Spinal cord (tissue), 10 donors: Measurements from ENCODE around the gene AGPAT2. TPM values are rescaled to one million over a fixed set of nuclear protein-coding genes. Genes with fewer than 3 reads are reported as not detected.
"Not testable (repeated sequence)": the region's sequence is repeated elsewhere in the genome, so short reads cannot be mapped to it uniquely, and the experiment has no call there.

Experiments
- DNase-seq, 6 donors: peaks; one replicate each; pipeline versions ENCODE4 v3.0.0 to v3.0.0-alpha.2; 2013 to 2015; ENCODE audit warnings: low spot score in 6 of 6, low read depth in 4 of 6
- H3K27ac ChIP-seq: one replicate; pipeline ENCODE4 v1.5.1; 2013; ENCODE audit warnings: low read depth, low read length, control low read depth
- H3K27me3 ChIP-seq: one replicate; pipeline ENCODE4 v1.6.1; 2013; ENCODE audit warnings: low read length; ENCODE audit not compliant: control insufficient read depth, insufficient read depth
- H3K36me3 ChIP-seq: one replicate; pipeline ENCODE4 v1.6.1; 2013; ENCODE audit warnings: low read length; ENCODE audit not compliant: control insufficient read depth, insufficient read depth
- H3K4me1 ChIP-seq: one replicate; pipeline ENCODE4 v1.6.1; 2013; ENCODE audit warnings: low read length; ENCODE audit not compliant: control insufficient read depth, insufficient read depth
- H3K4me3 ChIP-seq: one replicate; pipeline ENCODE4 v1.5.1; 2013; ENCODE audit warnings: low read depth, low read length, control low read depth
- H3K9me3 ChIP-seq: one replicate; pipeline ENCODE4 v1.6.1; 2013; ENCODE audit warnings: low read length; ENCODE audit not compliant: control insufficient read depth, insufficient read depth
- WGBS: methylation state at CpG from one replicate; pipeline ENCODE4 v1.1.5; 2013; ENCODE audit warnings: missing lambda C conversion rate; ENCODE audit not compliant: insufficient coverage; 5-methylcytosine and 5-hydroxymethylcytosine counted together
- polyA plus RNA-seq, 2 donors: library from polyadenylated mRNA; unstranded; fragments of 120-200 nt; gene quantifications; one replicate each; pipeline ENCODE4 v1.2.1, GENCODE V29; 2013; ENCODE audit not compliant: insufficient read length in 2 of 2
- total RNA-seq, 2 donors: library from RNA; depleted of rRNA in 1 of 2; stranded (reverse); fragments of 120-200 nt in 1 of 2; fragments of >200 nt in 1 of 2; gene quantifications; one replicate each; pipeline versions ENCODE4 v1.2.3 to v1.2.4, GENCODE V29; 2013 to 2014
- donor health status: healthy.

AGPAT2 gene
- total and polyA plus RNA-seq, 4 donors = 8.7 to 14.3 (median 10.1) TPM

- no peaks in the 10 kb centered on the region for H3K27me3 ChIP-seq
- peak in 2 of 6 donors; percentile 32 to 72 for DNase-seq
- H3K36me3 ChIP-seq = peaks cover 50% of the 10 kb centered on the region
- WGBS = 22% methylated on average over 8 of the region's 8 CpGs
- H3K27ac ChIP-seq = peak overlapping the region; percentile 25
- H3K4me3 ChIP-seq = peak overlapping the region; percentile 62
- no peaks in the 10 kb centered on the region for H3K9me3 ChIP-seq
- peaks cover 32% of the 10 kb centered on the region for H3K4me1 ChIP-seq
These were observed 26.3 kb upstream of the AGPAT2 start for GRCh38 chr9:136713550-136713949.

- DNase-seq = peak in 2 of 6 donors; percentile 13 to 44
These were observed 25.7 kb upstream of the AGPAT2 start for GRCh38 chr9:136712690-136713544.

DNA sequence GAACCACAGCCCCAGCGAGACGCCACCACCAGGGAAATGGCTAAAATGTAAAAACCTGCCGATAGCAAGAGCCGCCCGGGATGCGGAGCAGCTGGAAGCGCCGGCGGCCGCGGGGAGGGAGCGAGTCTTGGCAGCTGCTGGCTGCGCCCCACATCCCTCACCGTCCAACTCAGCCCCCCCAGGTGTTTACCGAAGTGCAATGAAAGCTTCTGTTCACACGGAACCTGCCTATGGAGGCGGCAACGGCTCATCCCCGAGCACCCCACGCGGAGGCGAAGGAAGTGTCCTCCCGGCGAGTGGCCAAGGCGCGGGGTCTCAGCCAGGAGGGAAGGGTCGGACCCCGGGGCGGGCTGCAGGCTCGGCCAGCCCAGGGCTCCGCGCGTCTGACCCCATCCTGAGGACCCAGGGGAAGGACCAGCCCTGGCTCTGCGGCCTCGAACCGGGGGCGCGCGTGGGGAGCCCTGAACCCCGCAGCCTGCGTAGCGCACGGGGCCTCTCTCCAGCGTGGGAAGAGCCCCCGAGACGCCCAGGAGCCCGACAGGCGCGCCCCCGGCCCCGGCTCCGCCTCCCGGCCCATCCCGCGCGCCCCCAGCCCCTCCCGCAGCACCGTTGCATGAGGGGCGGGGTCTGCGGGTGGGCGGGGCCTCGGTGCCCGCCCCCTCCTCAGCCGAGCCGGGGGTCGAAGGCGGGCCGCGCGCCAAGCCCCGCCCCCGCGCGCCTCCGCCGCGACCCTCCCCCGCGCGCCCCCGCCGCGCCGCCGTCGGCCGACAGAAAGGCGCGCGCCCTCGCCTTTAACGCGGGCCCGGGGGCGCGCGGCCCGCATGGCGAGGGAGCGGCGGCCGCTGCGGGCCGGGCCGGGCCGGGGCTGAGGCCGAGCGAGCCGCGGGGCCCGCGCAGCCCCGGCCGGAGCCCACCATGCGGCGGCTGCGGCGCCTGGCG, 24.8 kb upstream of the AGPAT2 start, which contains the start of gene DIPK1B:
DIPK1B (plus strand) TSS at position 822 of the 939 bp plus-strand sequence; CDS start at position 916, 94 bp downstream.
- Histone ChIP-seq H3K9me3 (no peaks in the 10 kb centered on the region), H3K36me3 (peaks cover 35% of the 10 kb centered on the region), H3K4me1 (peaks cover 32% of the 10 kb centered on the region), H3K27me3 (no peaks in the 10 kb centered on the region), H3K4me3 (peak within 1 kb of the TSS; percentile 62), H3K27ac (peak within 1 kb of the TSS; percentile 25)
- WGBS = under 1% methylated on average over 116 of the region's 119 CpGs
- DNase-seq = peak in 4 of 6 donors; percentile 64 to 92 (median 86)

More at GRCh38 chr9:136712690-136713544, 25.7 kb upstream of the AGPAT2 start:
- Histone ChIP-seq H3K9me3 (no peaks in the 10 kb centered on the region), H3K4me1 (peaks cover 32% of the 10 kb centered on the region), H3K4me3 (peak overlapping the region; percentile 62), H3K27ac (peak overlapping the region; percentile 25), H3K27me3 (no peaks in the 10 kb centered on the region), H3K36me3 (peaks cover 44% of the 10 kb centered on the region)
- WGBS = 3% methylated on average over 46 of the region's 56 CpGs

- Histone ChIP-seq H3K4me1 (peaks cover 32% of the 10 kb centered on the region), H3K36me3 (peaks cover 27% of the 10 kb centered on the region)
- H3K4me3 ChIP-seq, DNase-seq, H3K27me3 ChIP-seq, H3K9me3 ChIP-seq, H3K27ac ChIP-seq: not testable (repeated sequence)
- 80% methylated on average over 1 of the region's 4 CpGs for WGBS
These were observed 24.0 kb upstream of the AGPAT2 start for GRCh38 chr9:136711219-136711648.

DNA sequence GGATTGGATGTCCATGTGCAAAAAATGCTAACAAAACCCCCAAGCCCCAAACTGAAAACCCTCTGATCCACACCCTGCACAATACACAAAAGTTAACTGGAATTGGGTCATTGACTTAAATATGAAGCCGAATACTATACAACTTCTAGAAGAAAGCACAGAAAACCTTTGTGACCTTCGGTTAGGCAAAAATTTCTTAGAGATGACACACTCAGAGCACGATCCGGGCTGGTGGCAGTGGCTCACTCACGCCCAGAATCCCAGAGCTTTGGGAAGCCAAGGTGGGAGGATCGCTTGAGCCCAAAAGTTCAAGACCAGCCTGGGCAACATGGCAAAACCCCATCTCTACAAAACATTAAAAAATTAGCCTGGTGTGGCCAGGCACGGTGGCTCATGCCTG, 23.3 kb upstream of the AGPAT2 start:
- no peaks in the 10 kb centered on the region for H3K27me3 ChIP-seq
- no peak overlapping the region for H3K4me3 ChIP-seq
- peaks cover 20% of the 10 kb centered on the region for H3K36me3 ChIP-seq
- H3K27ac ChIP-seq = no peak overlapping the region
- WGBS = 94% methylated on average over 7 of the region's 7 CpGs
- no peak for DNase-seq
- H3K9me3 ChIP-seq = no peaks in the 10 kb centered on the region
- H3K4me1 ChIP-seq = peaks cover 32% of the 10 kb centered on the region

DNA sequence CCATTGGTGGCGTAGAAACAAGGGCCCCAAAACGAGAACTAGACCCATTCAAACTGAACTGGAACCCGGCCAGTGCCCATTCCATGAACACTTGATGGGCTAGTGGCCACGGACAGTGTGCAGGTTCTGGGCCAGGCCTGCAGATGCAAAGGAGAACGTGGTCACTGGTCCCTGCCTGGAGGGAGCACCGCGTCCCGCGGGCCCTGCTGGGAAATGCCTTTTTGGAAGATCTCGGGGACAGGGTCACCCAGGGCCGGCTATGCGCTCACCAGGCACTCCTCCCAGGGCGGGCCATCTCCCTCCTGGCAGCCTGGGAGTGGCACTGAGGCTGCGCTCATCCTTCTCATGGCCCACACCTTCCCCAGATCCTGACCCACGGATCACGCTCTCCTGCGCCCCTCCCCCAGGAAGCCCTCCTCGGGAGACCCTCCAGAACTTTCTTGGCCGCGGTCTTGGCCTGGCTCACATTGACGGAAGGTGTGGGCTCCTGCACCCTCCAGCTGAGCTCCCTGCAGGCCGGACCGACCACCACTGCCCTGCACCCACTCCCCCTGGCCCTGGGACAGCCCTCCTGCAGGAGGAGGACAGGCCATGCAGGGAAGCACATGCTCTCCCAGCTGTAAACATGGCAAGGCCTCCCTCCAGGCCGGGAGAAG, 22.3 kb upstream of the AGPAT2 start:
- Histone ChIP-seq H3K4me3 (no peak overlapping the region), H3K36me3 (peaks cover 12% of the 10 kb centered on the region), H3K9me3 (no peaks in the 10 kb centered on the region), H3K27me3 (no peaks in the 10 kb centered on the region), H3K4me1 (peaks cover 25% of the 10 kb centered on the region), H3K27ac (no peak overlapping the region)
- 88% methylated on average over 24 of the region's 24 CpGs for WGBS
- DNase-seq = no peak

DNA sequence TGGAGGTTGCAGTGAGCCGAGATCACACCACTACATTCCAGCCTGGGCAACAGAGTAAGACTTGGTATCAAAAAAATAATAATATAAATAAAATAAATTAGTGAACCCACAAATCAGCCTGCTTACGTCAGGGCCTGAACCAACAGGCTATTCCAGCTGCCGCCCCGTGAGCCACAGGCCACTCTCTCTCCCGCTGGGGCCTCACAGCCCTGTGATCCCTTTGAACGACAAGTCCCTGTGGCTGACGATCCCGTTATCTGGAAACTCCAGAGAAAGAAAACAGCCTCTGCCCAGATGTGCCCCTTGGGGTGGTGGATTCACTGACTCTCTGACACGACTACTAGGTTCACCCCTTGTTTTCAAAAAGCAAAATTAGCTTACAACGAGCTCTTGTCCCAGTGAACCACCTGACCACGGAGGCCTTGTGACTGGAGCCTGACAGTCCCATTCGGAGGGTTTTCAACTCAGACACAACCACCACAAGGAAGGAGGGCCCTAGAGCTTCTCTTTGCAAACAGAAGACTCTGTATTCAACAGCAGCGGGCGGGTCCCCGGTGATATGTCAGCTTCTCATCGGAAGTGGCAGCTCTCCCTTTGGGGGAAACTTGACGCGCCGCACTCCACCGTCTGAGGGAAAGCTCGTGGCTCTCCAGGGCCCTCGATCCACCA, 20.7 kb upstream of the AGPAT2 start:
- WGBS = 72% methylated on average over 21 of the region's 22 CpGs

GRCh38 chr9:136707011-136707410, 19.8 kb upstream of the AGPAT2 start:
- Histone ChIP-seq H3K27ac (no peak overlapping the region), H3K27me3 (no peaks in the 10 kb centered on the region), H3K36me3 (no peaks in the 10 kb centered on the region), H3K4me1 (peaks cover 7% of the 10 kb centered on the region), H3K9me3 (no peaks in the 10 kb centered on the region), H3K4me3 (no peak overlapping the region)
- DNase-seq = no peak
- WGBS = 99% methylated on average over 5 of the region's 7 CpGs

More for the DNA sequence above, 20.7 kb upstream of the AGPAT2 start:
- Histone ChIP-seq H3K36me3 (no peaks in the 10 kb centered on the region), H3K9me3 (no peaks in the 10 kb centered on the region), H3K4me3 (no peak overlapping the region), H3K27ac (no peak overlapping the region), H3K4me1 (peaks cover 9% of the 10 kb centered on the region), H3K27me3 (no peaks in the 10 kb centered on the region)
- DNase-seq = no peak
